ENCODE results near the gene TNFRSF9.

DNA sequence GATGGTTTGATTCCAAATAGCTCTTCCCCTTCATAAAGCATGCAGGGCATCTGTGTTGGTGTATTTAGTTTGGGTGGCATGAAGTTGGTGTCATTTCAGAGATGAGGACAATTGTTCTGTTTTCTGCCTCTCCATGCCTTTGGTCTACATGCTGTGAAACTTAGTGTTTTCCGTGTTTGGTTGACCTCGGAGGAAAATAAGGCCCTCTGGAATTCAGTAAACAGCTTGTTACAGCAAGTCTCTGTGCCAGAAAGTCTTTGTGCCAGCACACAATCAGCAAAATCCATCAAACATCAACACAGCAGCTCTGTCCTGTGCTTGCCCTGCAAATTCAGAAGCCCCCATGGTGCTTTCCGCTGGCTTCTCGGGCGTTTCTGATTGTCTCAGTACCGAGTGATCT, 30.4 kb upstream of the TNFRSF9 start:
- TF ChIP-seq CTCF (IDR thresholded peaks at IDR 0.05) (no peak), SIN3A (IDR thresholded peaks at IDR 0.05; ENCODE audit: borderline replicate concordance, low read depth, low read length) (no peak), MXI1 (IDR thresholded peaks at IDR 0.05; ENCODE audit: low read depth, low read length) (no peak), YY1 (IDR thresholded peaks at IDR 0.05; ENCODE audit: low read depth) (no peak), FOXJ3 (CRISPR knock-in tag; IDR thresholded peaks at IDR 0.05) (no peak), POLR2AphosphoS5 (IDR thresholded peaks at IDR 0.05; ENCODE audit: low read depth, low read length) (no peak), RAD21 (IDR thresholded peaks at IDR 0.05; ENCODE audit: low read length) (no peak), GABPA (IDR thresholded peaks at IDR 0.05; ENCODE audit: low read depth) (no peak), FOXM1 (IDR thresholded peaks at IDR 0.05; ENCODE audit: low read depth) (no peak)
- TF ChIP-seq, protein P1, sequence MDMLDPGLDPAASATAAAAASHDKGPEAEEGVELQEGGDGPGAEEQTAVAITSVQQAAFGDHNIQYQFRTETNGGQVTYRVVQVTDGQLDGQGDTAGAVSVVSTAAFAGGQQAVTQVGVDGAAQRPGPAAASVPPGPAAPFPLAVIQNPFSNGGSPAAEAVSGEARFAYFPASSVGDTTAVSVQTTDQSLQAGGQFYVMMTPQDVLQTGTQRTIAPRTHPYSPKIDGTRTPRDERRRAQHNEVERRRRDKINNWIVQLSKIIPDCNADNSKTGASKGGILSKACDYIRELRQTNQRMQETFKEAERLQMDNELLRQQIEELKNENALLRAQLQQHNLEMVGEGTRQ (IDR thresholded peaks at IDR 0.05; ENCODE audit: borderline replicate concordance, low read depth, low read length) = no peak
